GM19397 (cell line): ENCODE measurements around the gene ACAP2.
"Not testable (repeated sequence)": the region's sequence is repeated elsewhere in the genome, so short reads cannot be mapped to it uniquely, and the experiment has no call there.

Experiments
- ATAC-seq: cut with Tn5 transposase; IDR thresholded peaks from one replicate; pipeline ENCODE4 v1.9.1; 2021; ENCODE audit warnings: mild to moderate bottlenecking, moderate library complexity; ENCODE audit not compliant: unreplicated experiment

ACAP2 gene

DNA sequence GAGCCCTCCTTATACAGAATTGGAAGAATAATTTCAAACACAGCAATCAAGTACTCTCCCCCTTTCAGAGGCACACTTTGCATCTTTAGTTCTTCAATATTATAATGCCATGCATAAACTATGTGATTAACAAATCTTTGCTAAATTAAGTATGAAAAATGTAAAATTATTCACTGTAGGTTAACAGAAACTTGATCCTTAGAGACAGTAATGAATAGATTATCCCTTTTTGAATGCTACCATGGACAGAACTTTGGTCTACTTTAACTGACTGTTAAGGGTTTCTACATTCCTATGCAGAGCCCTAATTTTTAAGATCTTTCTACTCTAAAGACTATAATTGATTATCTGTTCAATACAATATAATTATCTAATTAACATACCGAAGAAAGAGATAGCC, 146.2 kb downstream of the ACAP2 start:
- ATAC-seq: no peak

DNA sequence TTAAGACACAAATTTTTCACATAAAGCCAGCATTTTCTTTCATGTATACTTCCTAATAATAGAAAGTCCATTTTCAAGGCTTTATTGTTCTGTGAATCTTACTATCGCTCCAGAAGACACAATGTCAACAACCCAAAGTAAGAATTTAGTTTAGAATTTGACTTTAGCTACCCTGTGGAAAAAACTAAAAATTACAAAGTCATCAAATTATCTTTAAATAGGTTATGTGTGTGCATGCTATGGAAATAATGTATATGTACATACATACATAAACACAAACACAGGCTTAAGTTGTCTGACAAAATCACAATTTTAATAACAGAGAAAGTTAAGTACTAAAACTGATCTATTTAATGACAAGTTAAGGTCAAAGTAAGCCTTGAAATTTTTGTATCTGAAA, 151.7 kb downstream of the ACAP2 start:
- no peak for ATAC-seq

DNA sequence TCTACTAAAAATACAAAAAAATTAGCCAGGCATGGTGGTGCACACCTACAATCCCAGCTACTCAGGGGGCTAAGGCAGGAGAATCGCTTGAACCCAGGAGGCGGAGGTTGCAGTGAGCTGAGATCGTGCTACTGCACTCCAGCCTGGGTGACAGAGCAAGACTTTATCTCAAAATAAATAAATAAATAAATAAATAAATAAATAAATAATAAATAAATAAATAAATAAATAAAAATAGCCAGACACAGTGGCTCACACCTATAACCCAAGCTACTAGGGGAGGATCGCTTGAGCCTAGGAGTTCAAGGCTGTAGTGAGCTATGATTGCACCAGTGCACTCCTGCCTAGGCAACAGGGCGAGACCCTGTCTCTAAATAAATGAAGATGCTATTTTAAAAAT, 152.2 kb downstream of the ACAP2 start:
- not testable (repeated sequence) for ATAC-seq

DNA sequence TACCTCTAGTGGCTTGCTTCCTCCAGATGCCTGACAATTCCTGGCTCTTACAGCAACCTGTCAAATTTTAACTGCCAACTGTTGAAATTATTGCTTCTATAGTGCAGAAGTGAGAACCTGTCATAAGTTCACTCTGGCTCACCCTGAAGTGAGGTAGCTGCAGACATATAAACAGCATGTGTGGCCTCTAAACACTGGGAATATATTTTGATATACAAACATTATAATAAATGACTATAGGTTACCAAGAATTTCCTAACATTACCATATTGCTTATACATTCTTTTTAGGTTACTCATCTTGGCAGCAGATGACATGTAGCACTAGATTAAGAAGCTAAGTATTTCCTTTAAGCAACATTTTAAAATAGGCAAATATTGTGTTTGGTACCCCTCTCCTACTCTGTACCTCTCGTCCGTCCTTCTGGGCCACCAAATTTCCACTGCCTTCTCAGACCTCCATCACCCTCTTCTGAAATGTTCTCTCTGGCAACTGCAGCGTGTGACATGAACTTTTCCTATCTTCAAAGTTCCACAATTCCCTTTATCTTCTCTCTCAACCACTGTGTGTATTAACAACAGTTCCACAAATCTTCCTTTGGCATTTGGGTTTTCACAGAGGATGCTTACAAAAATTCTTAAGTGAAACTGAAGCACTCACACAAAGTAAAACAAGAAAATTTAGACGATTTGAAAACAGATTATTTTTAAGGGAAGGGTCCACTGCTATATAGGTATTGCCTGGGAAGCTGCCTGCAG, 156.5 kb downstream of the ACAP2 start:
- ATAC-seq: no peak

DNA sequence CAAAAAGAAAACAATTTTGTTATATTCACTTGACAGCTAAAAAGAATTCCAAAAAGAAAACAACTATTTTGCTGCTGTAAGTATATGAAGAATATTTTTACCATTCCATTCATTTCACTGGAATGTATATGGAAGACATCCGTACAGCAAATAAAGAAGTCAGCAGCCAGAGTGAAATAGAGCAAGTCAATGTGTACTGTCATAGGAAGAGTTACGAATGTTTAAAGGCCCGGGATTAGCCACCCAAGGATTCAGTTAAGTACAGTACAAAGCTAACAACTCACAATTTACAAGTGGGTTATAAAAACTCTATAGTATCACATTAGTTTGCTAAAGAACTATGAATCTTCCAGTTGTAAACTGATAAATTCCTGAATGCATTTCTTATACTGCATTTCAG, 157.4 kb downstream of the ACAP2 start:
- ATAC-seq: no peak

DNA sequence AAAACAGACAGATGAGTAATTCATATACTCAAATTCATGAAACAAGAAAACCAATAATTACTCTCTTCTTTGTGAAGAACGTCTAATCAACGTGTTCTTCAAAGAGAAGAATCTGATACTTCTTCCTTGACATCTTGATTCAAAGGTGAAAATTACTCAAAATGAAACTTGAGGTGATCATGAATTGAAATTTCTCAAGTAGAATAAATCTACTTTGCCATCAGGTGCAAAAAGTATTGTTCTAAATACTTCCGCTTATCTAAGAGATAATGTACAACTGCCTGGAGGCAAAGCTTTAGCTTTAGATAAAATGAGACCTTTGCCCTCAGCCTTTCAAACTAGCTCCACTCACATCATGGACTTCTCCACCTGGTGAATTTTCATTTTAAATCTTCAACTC, 158.0 kb downstream of the ACAP2 start:
- no peak for ATAC-seq

DNA sequence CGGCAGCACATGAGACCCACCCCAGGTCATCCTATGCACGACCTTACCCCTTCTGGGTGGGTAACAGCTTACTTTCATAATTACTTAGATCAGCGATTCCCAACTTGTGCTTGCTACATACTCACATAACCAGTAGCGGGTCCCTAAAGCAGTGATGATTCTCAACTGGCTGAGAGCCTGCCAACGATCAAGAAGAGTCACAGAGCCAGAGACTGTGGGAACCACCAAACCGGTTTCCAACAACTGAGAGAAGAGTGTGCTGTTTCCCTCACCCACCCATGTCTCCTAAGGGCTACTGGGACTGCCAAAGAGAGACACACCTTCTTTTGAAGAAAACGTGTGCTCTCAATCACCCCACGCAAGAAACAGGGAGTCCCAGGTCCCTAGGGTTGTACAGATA, 159.9 kb downstream of the ACAP2 start:
- ATAC-seq: no peak

DNA sequence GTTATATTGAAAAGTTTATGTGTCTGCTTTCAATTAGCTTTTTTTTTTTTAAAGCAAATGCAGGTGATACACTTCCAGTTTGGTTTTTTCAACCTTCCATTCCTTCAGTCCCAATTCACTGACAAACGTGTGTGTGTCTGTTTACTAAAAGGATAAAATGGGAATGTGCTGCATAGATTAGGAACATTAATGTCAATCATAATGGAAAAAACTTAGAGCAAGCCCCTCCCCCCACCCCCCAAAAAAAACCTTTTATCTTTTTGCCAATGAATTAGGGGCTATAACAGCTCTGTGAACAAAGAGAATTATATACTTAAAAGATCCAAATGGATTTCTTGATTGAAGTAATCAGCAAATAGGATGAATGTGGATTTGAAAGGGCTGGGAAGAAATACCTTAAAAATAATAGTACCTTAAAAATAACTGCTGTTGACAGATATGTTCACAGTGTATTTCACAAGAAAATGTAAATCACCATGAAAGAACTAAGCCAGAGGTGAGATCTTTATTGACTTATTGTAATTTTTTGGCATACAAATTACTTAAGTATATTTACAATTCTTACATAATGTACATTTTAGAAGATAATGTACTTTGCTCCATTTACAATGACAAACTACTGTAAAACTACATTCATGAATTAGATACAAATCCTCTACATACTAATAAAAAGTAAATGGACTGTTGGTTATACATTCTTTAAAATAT, 168.4 kb downstream of the ACAP2 start:
- ATAC-seq: no peak

DNA sequence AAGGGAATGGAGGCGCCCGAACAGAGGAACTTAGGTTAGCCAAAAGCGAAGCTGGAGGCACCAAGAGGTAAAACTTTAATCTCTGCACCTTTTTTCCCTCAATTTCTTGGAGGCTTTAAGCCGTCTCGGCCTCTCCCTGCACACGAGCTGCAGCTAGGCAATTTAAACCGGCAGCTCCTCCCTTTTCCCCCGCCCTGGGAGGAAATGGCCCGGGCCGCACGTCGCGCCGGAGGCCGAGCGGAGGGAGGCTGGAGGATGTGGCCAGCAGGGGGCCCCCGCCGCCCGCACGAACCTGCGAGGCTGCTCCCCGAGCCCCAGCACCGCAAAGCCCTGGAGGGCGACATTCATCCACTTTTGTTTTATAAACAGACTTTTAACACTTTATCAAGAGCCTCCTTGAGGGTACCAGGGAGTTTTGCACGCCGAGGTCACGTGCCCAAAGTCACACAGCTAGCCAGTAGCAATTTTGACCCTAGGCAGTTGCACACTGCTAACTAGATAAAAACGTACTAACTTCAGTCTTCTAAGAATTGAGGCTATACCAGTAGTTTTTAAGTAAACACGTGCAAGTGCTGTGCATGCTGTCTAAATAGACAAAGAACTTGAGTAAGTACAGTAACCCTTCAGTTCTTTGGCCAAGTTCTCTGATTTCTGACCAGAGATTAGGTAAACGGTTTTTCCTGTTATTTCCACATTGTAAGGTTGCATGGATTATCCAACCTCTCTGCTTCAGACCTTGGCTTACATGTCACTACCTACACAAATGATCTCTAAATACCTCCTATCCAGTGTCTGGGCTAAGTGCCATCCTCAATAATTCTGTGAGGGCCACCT, 171.2 kb downstream of the ACAP2 start:
- peak; percentile 59 for ATAC-seq

DNA sequence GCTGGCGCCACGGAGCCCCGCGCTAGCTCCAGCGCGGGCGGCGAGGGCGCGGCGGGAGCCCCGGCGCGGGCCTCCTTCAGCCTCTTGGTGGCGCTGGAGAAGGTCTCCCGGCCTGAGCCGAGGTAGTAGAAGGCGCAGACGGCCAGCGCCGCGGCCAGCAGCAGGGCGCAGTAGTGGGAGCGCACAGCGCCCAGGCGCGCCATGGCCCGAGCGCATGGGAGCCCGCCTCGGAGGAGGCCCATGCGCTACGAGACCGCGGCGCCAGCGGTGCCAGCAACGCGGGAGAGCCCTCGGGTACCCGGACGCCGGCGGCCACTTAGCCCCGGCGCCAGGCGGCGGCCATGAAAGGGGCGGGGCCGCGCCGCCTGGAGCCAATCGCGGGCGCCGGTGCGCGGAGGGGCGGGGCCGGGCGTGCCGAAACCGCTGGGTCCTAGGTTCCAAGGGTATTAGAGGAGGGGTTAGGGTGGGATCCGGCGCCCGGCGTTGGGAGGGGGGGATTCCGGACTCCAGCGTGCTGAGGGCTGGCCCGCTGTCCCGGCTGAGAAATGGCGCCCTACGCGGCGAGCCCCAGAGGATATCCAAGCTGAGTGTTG, 171.9 kb downstream of the ACAP2 start, which contains the start of gene XXYLT1:
XXYLT1 (minus strand) TSS at position 343 of the 593 bp plus-strand sequence; CDS start at position 242, 101 bp downstream.
- ATAC-seq: peak; percentile 79

DNA sequence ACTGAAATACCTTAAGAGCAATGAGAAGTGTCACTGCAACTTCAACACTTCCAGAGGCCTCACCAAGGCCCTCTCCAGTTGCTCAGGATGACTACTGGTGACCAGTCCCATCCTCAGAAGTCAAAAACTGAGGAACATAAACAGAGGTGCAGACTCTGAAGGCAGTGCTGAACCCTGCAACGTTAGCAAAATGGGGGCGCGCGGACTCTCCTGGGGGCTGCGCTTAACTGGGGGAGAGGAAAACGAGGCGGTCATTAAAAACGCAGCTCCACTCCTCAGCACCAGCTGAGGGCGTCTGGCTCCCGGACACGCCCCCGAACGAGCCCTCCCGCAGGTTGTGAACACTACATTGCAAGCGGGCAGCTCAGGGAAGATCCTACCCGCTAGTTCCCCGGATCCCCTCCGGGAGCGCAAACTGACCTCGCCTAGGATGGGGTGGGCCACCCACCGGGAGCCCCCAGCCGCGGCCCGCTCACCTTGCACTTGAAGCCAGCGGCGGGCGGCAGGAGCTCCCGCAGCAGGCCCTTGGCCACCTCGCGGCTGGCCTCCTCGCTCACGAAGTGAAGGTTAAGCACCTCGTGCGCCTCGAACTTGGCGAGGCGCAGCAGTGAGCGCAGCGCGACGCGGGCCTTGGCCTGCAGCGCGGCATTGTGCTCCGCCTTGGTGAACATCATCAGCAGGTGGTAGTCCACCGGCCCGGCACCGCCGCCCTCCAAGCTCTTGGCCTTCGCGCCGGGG, 172.6 kb downstream of the ACAP2 start:
- peak; percentile 12 for ATAC-seq

DNA sequence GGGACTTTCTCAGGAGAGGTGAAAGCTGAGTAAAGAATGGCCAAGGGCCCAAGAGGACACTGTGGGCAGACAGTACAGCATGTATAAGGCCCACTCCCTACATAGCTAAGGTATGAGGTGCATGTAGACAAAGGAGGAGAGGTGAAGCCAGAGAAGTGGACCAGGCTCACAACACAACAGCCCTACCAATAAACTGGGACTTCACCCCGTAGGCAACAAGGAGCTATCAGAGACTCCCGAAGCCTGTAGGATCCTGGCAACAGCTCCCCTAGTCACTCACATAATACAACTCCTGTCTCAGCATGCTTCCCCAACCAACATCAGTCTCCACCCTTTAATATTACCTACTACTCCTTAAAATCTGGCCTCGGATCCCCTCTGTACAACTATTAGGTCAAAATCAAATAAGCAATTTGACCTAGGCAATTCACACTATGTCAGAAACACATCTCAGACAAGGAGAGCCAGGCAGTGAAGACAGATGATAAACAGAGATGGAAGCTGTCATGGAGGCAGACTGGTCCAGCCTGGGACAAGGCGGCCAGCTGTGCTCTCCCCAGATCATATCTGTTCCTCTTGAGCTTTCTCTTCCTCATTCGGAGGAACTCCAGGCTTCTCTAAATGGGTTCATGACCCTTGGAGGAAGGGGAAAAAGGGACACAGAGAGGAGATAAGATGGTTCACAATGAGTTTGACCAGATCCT, 173.3 kb downstream of the ACAP2 start:
- no peak for ATAC-seq

DNA sequence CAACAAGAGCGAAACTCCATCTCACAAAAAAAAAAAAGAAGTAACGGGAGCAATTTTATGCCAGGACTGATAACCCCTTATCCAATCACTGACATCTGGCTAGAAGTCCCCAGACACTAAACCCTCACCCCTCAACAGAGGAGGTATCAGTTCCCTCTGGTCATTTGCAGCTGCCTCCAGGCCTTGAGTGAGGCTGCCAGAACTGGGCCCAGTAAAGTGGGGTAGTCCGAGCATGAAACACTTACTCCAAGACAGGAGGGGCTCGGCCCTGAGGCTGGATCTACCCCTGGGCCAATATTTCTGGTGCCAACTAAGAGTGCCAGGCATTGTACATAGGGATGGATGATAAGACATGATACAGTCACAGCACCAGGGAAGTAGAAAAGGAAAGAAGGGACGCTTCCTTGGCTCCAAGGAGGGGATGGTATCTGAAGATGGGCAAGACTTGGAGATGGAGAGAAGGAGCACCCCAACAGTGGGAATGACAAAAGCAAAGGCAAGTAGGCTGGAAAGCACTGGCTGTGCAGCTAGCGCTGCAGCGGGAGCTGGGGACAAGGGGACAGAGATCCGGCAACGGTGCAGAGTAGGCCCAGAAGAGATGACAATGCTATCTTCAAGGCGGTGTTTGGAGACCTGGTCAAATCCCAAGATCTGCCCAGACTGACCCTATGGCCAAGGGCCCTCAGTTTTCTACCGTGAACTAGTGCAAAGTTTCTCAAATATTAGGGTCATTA, 174.1 kb downstream of the ACAP2 start:
- no peak for ATAC-seq

DNA sequence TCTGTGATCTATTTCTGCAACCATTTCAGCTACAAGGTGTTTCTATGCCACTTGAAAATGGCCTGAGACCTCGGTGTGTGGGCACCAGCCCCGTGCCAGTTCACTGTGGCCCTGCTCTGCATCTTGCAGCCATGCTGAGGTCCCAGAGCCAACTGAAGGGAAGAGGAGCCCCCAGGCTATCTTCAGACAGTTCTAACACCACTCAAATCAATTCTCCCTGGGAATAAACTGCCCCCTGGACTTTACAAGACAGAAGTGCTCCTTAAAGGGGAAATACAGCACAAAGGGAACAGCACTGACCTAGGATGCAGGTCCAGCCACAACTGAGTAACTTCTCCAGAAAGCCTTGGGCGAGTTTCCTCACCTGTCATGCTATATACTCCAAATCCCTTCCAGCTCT, 175.7 kb downstream of the ACAP2 start:
- no peak for ATAC-seq

DNA sequence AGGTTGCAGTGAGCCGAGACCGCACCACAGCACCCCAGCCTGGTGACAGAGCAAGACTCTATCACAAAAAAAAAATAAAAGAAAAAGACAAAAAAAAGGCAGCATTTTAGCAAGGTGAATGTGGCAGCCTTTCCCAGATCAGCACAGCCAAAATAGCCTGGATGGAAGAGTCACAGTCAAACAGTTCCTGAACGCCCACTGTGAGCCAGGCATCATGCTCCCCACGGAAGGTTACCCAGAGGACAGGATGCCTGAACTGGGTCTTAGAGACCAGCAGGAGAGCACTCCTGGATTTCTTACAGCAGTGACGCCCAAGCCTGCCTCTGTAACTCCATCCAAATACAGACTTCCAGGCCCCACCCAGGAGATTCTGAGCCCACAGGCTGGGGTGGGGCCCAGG, 176.4 kb downstream of the ACAP2 start:
- ATAC-seq: no peak

DNA sequence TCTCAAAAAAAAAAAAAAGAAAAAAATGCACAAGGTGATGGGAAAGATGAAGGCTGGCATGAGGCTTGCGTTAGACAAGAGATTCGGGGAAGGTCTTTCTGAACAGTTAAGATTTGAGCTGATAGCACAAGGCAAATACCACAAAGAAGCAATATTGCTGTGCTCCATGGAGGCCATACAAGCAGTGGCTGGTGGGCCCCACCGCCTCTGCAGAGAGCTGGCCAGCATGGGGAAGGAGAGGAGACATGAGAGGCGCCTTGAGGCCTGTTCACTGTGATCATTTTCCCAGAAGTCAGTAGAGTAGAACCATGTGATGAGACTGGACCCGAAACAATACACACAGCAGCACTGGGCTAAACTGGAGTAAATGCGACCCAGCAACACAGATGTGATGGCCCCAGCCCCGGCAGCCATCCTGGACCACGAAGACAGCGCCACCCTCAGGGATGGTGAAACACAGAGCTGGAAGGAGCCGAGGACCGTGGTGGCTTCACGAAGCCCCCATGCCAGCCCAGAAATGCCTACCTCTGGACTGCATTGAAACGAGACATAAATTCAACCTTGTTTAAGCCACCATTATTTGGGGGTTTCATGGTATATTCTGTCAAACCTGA, 177.3 kb downstream of the ACAP2 start:
- ATAC-seq: no peak

DNA sequence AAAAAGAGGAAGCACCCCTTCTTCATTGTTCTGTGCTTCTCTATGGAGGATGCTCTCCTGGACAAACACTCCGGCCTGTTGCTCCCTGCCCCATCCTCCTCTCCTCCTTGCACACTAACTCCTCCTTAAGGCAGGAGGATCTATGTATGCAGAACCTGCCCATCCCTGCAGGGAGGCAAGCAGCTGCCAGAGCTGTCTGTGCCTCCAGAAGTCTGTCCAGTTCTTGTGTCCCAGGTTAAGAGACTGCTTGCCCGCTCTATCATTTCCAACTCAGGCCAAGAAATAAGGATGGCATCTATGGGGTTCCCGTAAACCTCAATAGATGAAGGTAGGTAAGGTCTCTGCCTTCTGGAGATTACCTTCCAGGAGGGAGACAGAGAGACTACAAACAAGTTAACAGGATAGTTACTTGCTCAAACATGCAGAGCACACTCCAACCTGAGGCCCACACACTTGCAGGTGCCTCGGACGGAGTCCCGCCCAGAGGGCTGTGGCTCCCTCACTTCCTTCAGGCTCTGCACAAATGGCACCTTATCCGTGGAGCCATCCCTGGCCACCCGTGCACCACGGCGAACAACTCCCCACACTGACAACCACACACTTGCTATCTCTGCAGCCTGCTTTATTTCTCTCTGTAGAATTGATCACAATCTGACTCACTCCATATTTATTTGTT, 178.8 kb downstream of the ACAP2 start:
- no peak for ATAC-seq
